IMR-90 (cell line): ENCODE results near the gene OPN1SW. TPM values are rescaled to one million over a fixed set of nuclear protein-coding genes. Genes with fewer than 3 reads are reported as not detected.

ENCODE experiments used
- ATAC-seq: fragments of 200-7000 bp; cut with Tn5 transposase; 2 replicates; pipeline ENCODE4 v1.9.1; 2020; ENCODE audit warnings: low read depth, mild to moderate bottlenecking, moderate library complexity
- BruUV-seq: library from RNA; stranded (reverse); fragments of 400-500 nt; replicated peaks from 2 replicates; lab custom pipeline; 2021; lab: Mats Ljungman, UMichigan
- CTCF ChIA-PET: fragments of 300-600 bp; formaldehyde crosslinking; extraction: SDS; loops from one replicate; lab custom pipeline; 2021; ENCODE audit warnings: antibody characterized with exemption; lab: Yijun Ruan, JAX
- POLR2A ChIA-PET: fragments of 300-600 bp; sonication (Branson Sonifier 250); formaldehyde crosslinking; loops from one replicate; lab custom pipeline; 2022; ENCODE audit warnings: antibody characterized with exemption; ENCODE audit not compliant: unreplicated experiment; lab: Charles Lee
- DNase-seq: peaks from one replicate; pipeline ENCODE4 v3.0.0; 2013
- H2AFZ ChIP-seq: replicated peaks from 2 replicates; pipeline ENCODE3; 2013; ENCODE audit warnings: low read length, mild to moderate bottlenecking; ENCODE audit not compliant: poor library complexity
- H2AK5ac ChIP-seq: 2 replicates; pipeline ENCODE4 v1.6.1; 2013; ENCODE audit warnings: low read depth, low read length, inconsistent platforms
- H2AK9ac ChIP-seq: replicated peaks from 2 replicates; pipeline ENCODE3; 2013; ENCODE audit warnings: mild to moderate bottlenecking, low read depth, low read length, moderate library complexity; ENCODE audit not compliant: poor library complexity
- H2BK120ac ChIP-seq: 2 replicates; pipeline ENCODE4 v1.6.1; 2013; ENCODE audit warnings: low read depth, low read length, inconsistent platforms
- H2BK15ac ChIP-seq: 3 replicates; pipeline ENCODE4 v1.6.1; 2013; ENCODE audit warnings: low read depth, low read length, inconsistent platforms
- H2BK20ac ChIP-seq: 2 replicates; pipeline ENCODE4 v1.6.1; 2013; ENCODE audit warnings: low read depth, mild to moderate bottlenecking, inconsistent platforms, low read length, moderate library complexity
- H2BK5ac ChIP-seq: 2 replicates; pipeline ENCODE4 v1.6.1; 2013; ENCODE audit warnings: mild to moderate bottlenecking, low read depth, low read length, inconsistent platforms; ENCODE audit not compliant: poor library complexity, severe bottlenecking
- H3K14ac ChIP-seq: replicated peaks from 2 replicates; pipeline ENCODE4 v1.6.1; 2013; ENCODE audit warnings: low read depth, low read length, inconsistent platforms
- H3K18ac ChIP-seq: 2 replicates; pipeline ENCODE4 v1.6.1; 2013; ENCODE audit warnings: low read depth, low read length, control low read depth
- H3K23ac ChIP-seq: 2 replicates; pipeline ENCODE4 v1.6.1; 2013; ENCODE audit warnings: low read depth, low read length, inconsistent platforms
- H3K27ac ChIP-seq: 2 replicates; pipeline ENCODE4 v1.5.1; 2013; ENCODE audit warnings: mild to moderate bottlenecking, control low read depth, low read length; ENCODE audit not compliant: insufficient read depth
- H3K27me3 ChIP-seq: 2 replicates; pipeline ENCODE4 v1.6.1; 2013; ENCODE audit warnings: low read length; ENCODE audit not compliant: control insufficient read depth, insufficient read depth
- H3K36me3 ChIP-seq: 2 replicates; pipeline ENCODE4 v1.6.1; 2013; ENCODE audit warnings: low read length, mixed read lengths; ENCODE audit not compliant: control insufficient read depth, insufficient read depth
- H3K4ac ChIP-seq: 2 replicates; pipeline ENCODE4 v1.6.1; 2013; ENCODE audit warnings: low read depth, low read length, inconsistent platforms
- H3K4me1 ChIP-seq: 2 replicates; pipeline ENCODE4 v1.6.1; 2013; ENCODE audit warnings: low read length, mixed read lengths; ENCODE audit not compliant: control insufficient read depth, insufficient read depth
- H3K4me2 ChIP-seq: 2 replicates; pipeline ENCODE4 v1.6.1; 2013; ENCODE audit warnings: low read depth, mild to moderate bottlenecking, control low read depth, low read length, moderate library complexity
- H3K4me3 ChIP-seq: 2 replicates; pipeline ENCODE4 v1.5.1; 2013; ENCODE audit warnings: low read depth, mild to moderate bottlenecking, control low read depth, low read length, moderate library complexity; ENCODE audit not compliant: insufficient read depth
- H3K56ac ChIP-seq: 2 replicates; pipeline ENCODE4 v1.6.1; 2013; ENCODE audit warnings: low read length, inconsistent platforms; ENCODE audit not compliant: insufficient read depth; ENCODE audit errors: extremely low read depth
- H3K79me1 ChIP-seq, 2 experiments: 2 replicates each; pipeline ENCODE4 v1.6.1; 2013; ENCODE audit warnings: low read length in 2 of 2, inconsistent platforms in 1 of 2, low read depth in 1 of 2
- H3K9ac ChIP-seq: 2 replicates; pipeline ENCODE4 v1.6.1; 2013; ENCODE audit warnings: low read depth, low read length, control low read depth
- H3K9me1 ChIP-seq: 2 replicates; pipeline ENCODE4 v1.6.1; 2013; ENCODE audit warnings: low read length, inconsistent platforms; ENCODE audit not compliant: insufficient read depth
- H3K9me3 ChIP-seq: 2 replicates; pipeline ENCODE4 v1.6.1; 2013; ENCODE audit warnings: low read length; ENCODE audit not compliant: control insufficient read depth, insufficient read depth
- H4K20me1 ChIP-seq: 2 replicates; pipeline ENCODE4 v1.6.1; 2013; ENCODE audit warnings: low read length, inconsistent platforms; ENCODE audit not compliant: insufficient read depth
- H4K5ac ChIP-seq: 2 replicates; pipeline ENCODE4 v1.6.1; 2013; ENCODE audit warnings: mild to moderate bottlenecking, low read depth, low read length, control low read depth
- H4K8ac ChIP-seq, 2 experiments: 2 replicates each; pipeline ENCODE4 v1.6.1; 2013; ENCODE audit warnings: low read depth in 2 of 2, low read length in 2 of 2, control low read depth in 1 of 2, inconsistent platforms in 1 of 2
- H4K91ac ChIP-seq: 2 replicates; pipeline ENCODE4 v1.6.1; 2013; ENCODE audit warnings: low read depth, low read length, inconsistent platforms; ENCODE audit not compliant: insufficient read depth
- BHLHE40 ChIP-seq: fragments of 150-350 bp; IDR thresholded peaks from 2 replicates; pipeline ENCODE4 v1.6.1; 2016; ENCODE audit warnings: mild to moderate bottlenecking, low read depth, low read length
- CEBPB ChIP-seq: IDR thresholded peaks from 2 replicates; pipeline ENCODE4 v1.6.1; 2012; ENCODE audit warnings: low read depth, low read length, improper control_type of control experiment
- MAFK ChIP-seq: IDR thresholded peaks from 2 replicates; pipeline ENCODE4 v1.6.1; 2012; ENCODE audit warnings: low read depth, low read length, improper control_type of control experiment
- MXI1 ChIP-seq: IDR thresholded peaks from 2 replicates; pipeline ENCODE4 v1.6.1; 2012; ENCODE audit warnings: low read depth, mild to moderate bottlenecking, low read length, moderate library complexity, borderline replicate concordance
- RCOR1 ChIP-seq: IDR thresholded peaks from 2 replicates; pipeline ENCODE4 v1.6.1; 2012; ENCODE audit warnings: mild to moderate bottlenecking, low read length, improper control_type of control experiment; ENCODE audit not compliant: insufficient replicate concordance
- WGBS, 2 experiments: methylation state at CpG; one replicate each; pipeline versions ENCODE4 v1.1.5 to v1.1.7; 2013; ENCODE audit warnings: missing lambda C conversion rate in 2 of 2; ENCODE audit not compliant: insufficient read length in 1 of 2; ENCODE audit errors: extremely low coverage in 2 of 2; 5-methylcytosine and 5-hydroxymethylcytosine counted together
- dilution Hi-C: fragments of 300-500 bp; cut with HindIII; formaldehyde crosslinking; loops from one replicate; pipeline ENCODE4 v1.14.3; 2018; ENCODE audit warnings: low sequenced_read_pairs; ENCODE audit not compliant: unreplicated experiment
- in situ Hi-C: fragments of 300-500 bp; cut with MboI; formaldehyde crosslinking; loops from 3 replicates; pipeline ENCODE4 v1.14.3; 2019; ENCODE audit warnings: low sequenced_read_pairs, inconsistent platforms, mixed read lengths
- intact Hi-C: fragments of 100-400 bp; cut with micrococcal nuclease; formaldehyde crosslinking; loops from 2 replicates; pipeline ENCODE4 v1.10.0; 2022
- polyA plus RNA-seq, 3 experiments: library from polyadenylated mRNA; depleted of rRNA; stranded (reverse); fragments of >200 nt; gene quantifications; 2 replicates each; pipeline ENCODE4 v1.2.3, GENCODE V29; 2012; ENCODE audit warnings: low replicate concordance in 1 of 3
- total RNA-seq: library from RNA; depleted of rRNA; stranded (reverse); fragments of >200 nt; gene quantifications from 2 replicates; pipeline ENCODE4 v1.2.3, GENCODE V29; 2012
- TF ChIP-seq, protein P1 (sequence below): fragments of 150-350 bp; IDR thresholded peaks from 2 replicates; pipeline ENCODE4 v1.6.1; 2017; ENCODE audit warnings: mild to moderate bottlenecking, antibody characterized with exemption, low read length, low read depth

OPN1SW gene
- total and polyA plus RNA-seq, 2 of the 4 experiments (the other 2 are of a cell fraction) = not detected

DNA sequence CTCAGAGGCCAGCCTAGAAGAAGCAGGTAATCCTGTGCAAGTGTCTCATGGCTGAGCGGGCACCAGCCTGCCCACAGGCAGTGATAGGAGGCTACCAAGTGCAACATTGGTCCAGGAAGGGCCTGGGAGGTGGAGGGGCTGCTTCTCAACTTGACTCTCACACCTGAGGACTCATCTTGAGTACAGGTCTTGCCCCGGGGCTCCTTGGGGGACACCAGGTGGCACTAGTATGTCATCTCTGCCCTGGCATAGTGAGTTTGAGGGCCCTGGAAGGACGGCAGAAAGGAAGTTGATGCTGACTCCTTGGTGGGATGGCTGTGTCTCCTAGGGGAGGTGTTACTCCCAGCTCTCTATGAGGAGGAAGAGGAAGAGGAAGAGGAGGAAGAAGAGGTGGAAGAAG lies 18.4 kb upstream of the OPN1SW start:
- ATAC-seq = no peak
- H2BK20ac ChIP-seq = no peak overlapping the region
- no peak overlapping the region for H2AFZ ChIP-seq
- H3K4me2 ChIP-seq = no peak overlapping the region
- H3K27me3 ChIP-seq = peaks cover 8% of the 10 kb centered on the region; the same call in 1 of the 2 replicates
- no peak overlapping the region for H3K56ac ChIP-seq
- no peak overlapping the region; the same call in 1 of the 2 replicates for H3K23ac ChIP-seq
- no peak overlapping the region for H2BK5ac ChIP-seq
- no peak overlapping the region for H3K14ac ChIP-seq
- peaks cover 0 to 13% of the 10 kb centered on the region in 2 experiments; a peak in 2 of 4 replicates for H3K79me1 ChIP-seq
- H3K36me3 ChIP-seq = peaks cover 6% of the 10 kb centered on the region
- H3K9me1 ChIP-seq = peaks cover 2% of the 10 kb centered on the region; the same call in 1 of the 2 replicates
- no peak overlapping the region for H4K5ac ChIP-seq
- peaks cover 9% of the 10 kb centered on the region for H3K4me1 ChIP-seq
- ChIA-PET POLR2A (no interaction called here), CTCF (no interaction called here)
- H3K9ac ChIP-seq = no peak overlapping the region
- no peak overlapping the region for H3K4ac ChIP-seq
- dilution Hi-C loops = no loop called here
- H2BK15ac ChIP-seq = no peak overlapping the region
- no peak overlapping the region for H3K4me3 ChIP-seq
- in situ Hi-C loops = no loop called here
- DNase-seq = no peak
- no peak overlapping the region for H2BK120ac ChIP-seq
- BruUV-seq = no TSS peak
- H4K8ac ChIP-seq = no peak overlapping the region
- 0 out of 2 replicates have a peak overlapping the region, but pooled peaks have one; percentile 15 for H2AK5ac ChIP-seq
- no peak overlapping the region for H4K91ac ChIP-seq
- intact Hi-C loops = loop anchor here (5.0 kb wide), 1 partner anchor 33 kb away; no protein-coding TSS in a partner anchor
- TF ChIP-seq BHLHE40 (no peak), MXI1 (no peak), MAFK (no peak), CEBPB (no peak), RCOR1 (no peak)
- TF ChIP-seq, protein P1, sequence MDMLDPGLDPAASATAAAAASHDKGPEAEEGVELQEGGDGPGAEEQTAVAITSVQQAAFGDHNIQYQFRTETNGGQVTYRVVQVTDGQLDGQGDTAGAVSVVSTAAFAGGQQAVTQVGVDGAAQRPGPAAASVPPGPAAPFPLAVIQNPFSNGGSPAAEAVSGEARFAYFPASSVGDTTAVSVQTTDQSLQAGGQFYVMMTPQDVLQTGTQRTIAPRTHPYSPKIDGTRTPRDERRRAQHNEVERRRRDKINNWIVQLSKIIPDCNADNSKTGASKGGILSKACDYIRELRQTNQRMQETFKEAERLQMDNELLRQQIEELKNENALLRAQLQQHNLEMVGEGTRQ = no peak
- no peak overlapping the region for H2AK9ac ChIP-seq
- no peak overlapping the region for H3K18ac ChIP-seq
- WGBS, 2 experiments = 50% methylated on average over 1 of the region's 3 CpGs; no CpG with 5 or more reads in 1 of the 2 experiments
- H4K20me1 ChIP-seq = no peaks in the 10 kb centered on the region
- no peaks in the 10 kb centered on the region for H3K9me3 ChIP-seq
- H3K27ac ChIP-seq = no peak overlapping the region
